Ishikawa (cell line): ENCODE measurements around the gene GABRG3.

Experiments
- CEBPB ChIP-seq: IDR thresholded peaks from 2 replicates; pipeline ENCODE4 v1.6.1; 2012
- CREB1 ChIP-seq: IDR thresholded peaks from 2 replicates; pipeline ENCODE4 v1.6.1; 2012; ENCODE audit warnings: low read depth
- EGR1 ChIP-seq: IDR thresholded peaks from 2 replicates; pipeline ENCODE4 v1.6.1; 2012
- EP300 ChIP-seq: IDR thresholded peaks from 2 replicates; pipeline ENCODE4 v1.6.1; 2012; ENCODE audit warnings: borderline replicate concordance
- FOXM1 ChIP-seq: IDR thresholded peaks from 2 replicates; pipeline ENCODE4 v1.6.1; 2012; ENCODE audit warnings: low read depth, borderline replicate concordance
- MAX ChIP-seq: IDR thresholded peaks from 2 replicates; pipeline ENCODE4 v1.6.1; 2012
- NFIC ChIP-seq: IDR thresholded peaks from 2 replicates; pipeline ENCODE4 v1.6.1; 2012
- RAD21 ChIP-seq: IDR thresholded peaks from 2 replicates; pipeline ENCODE4 v1.6.1; 2012; ENCODE audit warnings: low read depth
- REST ChIP-seq: IDR thresholded peaks from 2 replicates; pipeline ENCODE4 v1.6.1; 2012; ENCODE audit warnings: low read depth, mild to moderate bottlenecking
- TAF1 ChIP-seq: IDR thresholded peaks from 2 replicates; pipeline ENCODE4 v1.6.1; 2012; ENCODE audit warnings: low read depth, mild to moderate bottlenecking
- TCF12 ChIP-seq: IDR thresholded peaks from 2 replicates; pipeline ENCODE4 v1.6.1; 2012; ENCODE audit warnings: low read depth
- TEAD4 ChIP-seq: IDR thresholded peaks from 2 replicates; pipeline ENCODE4 v1.6.1; 2012
- USF1 ChIP-seq: IDR thresholded peaks from 2 replicates; pipeline ENCODE4 v1.6.1; 2012
- YY1 ChIP-seq: IDR thresholded peaks from 2 replicates; pipeline ENCODE4 v1.6.1; 2012; ENCODE audit warnings: low read depth
- ZBTB7A ChIP-seq: IDR thresholded peaks from 2 replicates; pipeline ENCODE4 v1.6.1; 2012; ENCODE audit warnings: low read depth

The GABRG3 gene

DNA sequence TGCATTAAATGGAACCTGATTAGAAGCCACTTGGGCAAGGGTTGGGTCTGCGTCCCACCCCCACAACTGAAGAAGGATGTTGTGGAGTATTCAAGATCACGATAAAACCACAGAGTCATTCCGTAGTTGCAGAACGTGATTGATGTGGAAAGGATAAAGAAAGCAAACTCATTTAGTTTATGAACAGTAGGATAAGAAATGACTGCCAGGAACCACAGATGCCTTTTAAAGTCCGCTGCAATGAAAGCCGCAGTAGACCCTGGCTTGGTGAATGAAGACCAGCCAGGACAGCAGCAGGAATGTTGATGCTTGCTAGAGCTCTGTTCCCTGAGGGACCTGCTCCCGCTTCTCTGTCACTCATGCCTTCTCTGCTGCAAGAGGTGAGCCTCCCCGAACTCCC is 111.5 kb downstream of the GABRG3 start:
- TF ChIP-seq RAD21 (no peak), USF1 (no peak), MAX (no peak), CREB1 (no peak), TAF1 (no peak), REST (no peak), EP300 (no peak), ZBTB7A (no peak)

DNA sequence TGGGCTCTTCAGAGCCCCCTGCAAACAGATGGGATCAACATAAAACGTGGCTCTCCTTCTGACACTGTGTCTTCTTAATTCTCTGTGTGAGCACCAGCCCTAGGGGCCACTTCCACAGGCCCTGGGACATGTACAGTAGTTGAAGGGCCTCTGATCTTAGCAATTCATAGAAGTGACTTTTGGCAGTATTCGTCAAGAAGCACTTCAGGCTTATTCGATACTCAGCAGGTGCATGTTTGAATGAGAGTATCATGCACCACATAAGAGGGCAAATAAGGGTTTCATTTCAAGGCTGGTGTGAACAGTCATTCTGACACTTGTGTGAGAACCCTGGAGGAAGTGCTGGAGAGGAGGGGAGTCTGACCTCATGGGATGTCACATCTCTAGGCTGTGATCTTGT is 113.9 kb downstream of the GABRG3 start:
- TF ChIP-seq TAF1 (no peak), RAD21 (no peak), CREB1 (no peak), FOXM1 (no peak), EGR1 (no peak), TEAD4 (no peak)

GRCh38 chr15:27086149-27086548 is 115.2 kb downstream of the GABRG3 start:
- TF ChIP-seq FOXM1 = no peak
- TF ChIP-seq REST = no peak
- TF ChIP-seq EGR1 = no peak
- no peak for TF ChIP-seq CREB1
- no peak for TF ChIP-seq NFIC
- no peak for TF ChIP-seq USF1
- no peak for TF ChIP-seq YY1
- TF ChIP-seq ZBTB7A = no peak
- TF ChIP-seq TEAD4 = no peak
- TF ChIP-seq TAF1 = no peak

- no peak for TF ChIP-seq MAX
- TF ChIP-seq RAD21 = no peak
- no peak for TF ChIP-seq YY1
- no peak for TF ChIP-seq FOXM1
- TF ChIP-seq NFIC = no peak
- no peak for TF ChIP-seq REST
- TF ChIP-seq TEAD4 = no peak
- TF ChIP-seq CREB1 = no peak
- no peak for TF ChIP-seq USF1
- no peak for TF ChIP-seq TAF1
- TF ChIP-seq EP300 = no peak
- no peak for TF ChIP-seq EGR1
- TF ChIP-seq ZBTB7A = no peak
- TF ChIP-seq CEBPB = no peak
- TF ChIP-seq TCF12 = no peak
These were observed 115.8 kb downstream of the GABRG3 start for GRCh38 chr15:27086805-27087204.
